Measurements from ENCODE around the gene MYO7B. TPM values are rescaled to one million over a fixed set of nuclear protein-coding genes. Genes with fewer than 3 reads are reported as not detected.

MYO7B gene
- total RNA-seq, 1 donor = under 0.01 TPM

DNA sequence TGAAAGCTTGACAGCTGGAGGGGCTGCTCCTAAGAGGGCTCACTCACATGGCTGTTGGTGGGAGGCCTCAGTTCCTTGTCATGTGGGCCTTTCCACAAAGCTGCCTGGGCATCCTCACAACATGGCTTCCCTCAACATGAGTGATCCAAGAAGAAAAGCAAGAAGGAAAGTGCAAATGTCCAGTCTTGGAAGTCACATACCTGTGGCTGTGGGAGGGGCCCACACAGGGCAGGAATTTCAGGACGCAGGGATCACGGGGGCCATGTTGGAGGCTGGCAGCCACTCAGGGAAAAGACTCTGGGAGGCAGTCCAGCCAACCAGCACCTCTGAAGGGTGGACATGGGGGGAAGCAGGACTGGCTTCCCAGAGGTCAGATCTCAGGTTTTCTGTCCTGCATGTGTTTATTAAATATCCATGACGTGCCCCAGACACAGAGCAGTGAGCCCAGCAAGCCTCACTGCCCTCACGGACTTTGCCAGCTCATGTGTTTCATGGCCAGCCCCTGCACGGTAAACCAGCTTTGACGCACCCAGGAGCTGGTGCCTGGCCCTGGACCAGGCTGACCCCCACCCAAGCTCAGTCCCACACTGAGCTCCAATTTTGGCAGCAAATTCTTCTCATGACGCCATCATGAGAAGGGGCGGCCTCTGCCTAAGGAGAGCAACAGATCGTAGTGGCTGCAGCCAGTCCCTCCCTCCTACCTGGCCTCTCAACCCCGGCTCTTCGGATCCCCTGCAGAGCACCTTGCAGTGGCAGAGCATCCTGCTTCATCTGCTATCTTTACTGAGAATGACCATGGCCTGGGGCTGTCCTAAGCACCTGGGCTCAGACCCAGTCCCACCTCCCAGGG, 75.8 kb downstream of the MYO7B start:
- Histone ChIP-seq H3K36me3 (ENCODE audit: insufficient read depth, low read length) (no peaks in the 10 kb centered on the region), H3K4me3 (ENCODE audit: insufficient read depth, low read length) (no peak overlapping the region), H3K79me2 (ENCODE audit: insufficient read depth, low read length) (no peaks in the 10 kb centered on the region), H4K20me1 (ENCODE audit: insufficient read depth, low read length) (no peaks in the 10 kb centered on the region), H3K4me1 (ENCODE audit: insufficient read depth, low read length) (peaks cover 6% of the 10 kb centered on the region), H3K27me3 (ENCODE audit: insufficient read depth, low read length) (no peaks in the 10 kb centered on the region), H3K4me2 (ENCODE audit: insufficient read depth, low read length) (no peak overlapping the region), H2AFZ (ENCODE audit: low read length) (no peak overlapping the region), H3K9me3 (ENCODE audit: low read depth, low read length) (no peaks in the 10 kb centered on the region), H3K27ac (ENCODE audit: low read depth, low read length) (no peak overlapping the region)
- no peak for DNase-seq (ENCODE audit: insufficient read length, low spot score, missing footprints)
- TF ChIP-seq, protein P1, sequence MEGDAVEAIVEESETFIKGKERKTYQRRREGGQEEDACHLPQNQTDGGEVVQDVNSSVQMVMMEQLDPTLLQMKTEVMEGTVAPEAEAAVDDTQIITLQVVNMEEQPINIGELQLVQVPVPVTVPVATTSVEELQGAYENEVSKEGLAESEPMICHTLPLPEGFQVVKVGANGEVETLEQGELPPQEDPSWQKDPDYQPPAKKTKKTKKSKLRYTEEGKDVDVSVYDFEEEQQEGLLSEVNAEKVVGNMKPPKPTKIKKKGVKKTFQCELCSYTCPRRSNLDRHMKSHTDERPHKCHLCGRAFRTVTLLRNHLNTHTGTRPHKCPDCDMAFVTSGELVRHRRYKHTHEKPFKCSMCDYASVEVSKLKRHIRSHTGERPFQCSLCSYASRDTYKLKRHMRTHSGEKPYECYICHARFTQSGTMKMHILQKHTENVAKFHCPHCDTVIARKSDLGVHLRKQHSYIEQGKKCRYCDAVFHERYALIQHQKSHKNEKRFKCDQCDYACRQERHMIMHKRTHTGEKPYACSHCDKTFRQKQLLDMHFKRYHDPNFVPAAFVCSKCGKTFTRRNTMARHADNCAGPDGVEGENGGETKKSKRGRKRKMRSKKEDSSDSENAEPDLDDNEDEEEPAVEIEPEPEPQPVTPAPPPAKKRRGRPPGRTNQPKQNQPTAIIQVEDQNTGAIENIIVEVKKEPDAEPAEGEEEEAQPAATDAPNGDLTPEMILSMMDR (IDR thresholded peaks at IDR 0.05; ENCODE audit: extremely low read depth, low read depth, low read length) = no peak

DNA sequence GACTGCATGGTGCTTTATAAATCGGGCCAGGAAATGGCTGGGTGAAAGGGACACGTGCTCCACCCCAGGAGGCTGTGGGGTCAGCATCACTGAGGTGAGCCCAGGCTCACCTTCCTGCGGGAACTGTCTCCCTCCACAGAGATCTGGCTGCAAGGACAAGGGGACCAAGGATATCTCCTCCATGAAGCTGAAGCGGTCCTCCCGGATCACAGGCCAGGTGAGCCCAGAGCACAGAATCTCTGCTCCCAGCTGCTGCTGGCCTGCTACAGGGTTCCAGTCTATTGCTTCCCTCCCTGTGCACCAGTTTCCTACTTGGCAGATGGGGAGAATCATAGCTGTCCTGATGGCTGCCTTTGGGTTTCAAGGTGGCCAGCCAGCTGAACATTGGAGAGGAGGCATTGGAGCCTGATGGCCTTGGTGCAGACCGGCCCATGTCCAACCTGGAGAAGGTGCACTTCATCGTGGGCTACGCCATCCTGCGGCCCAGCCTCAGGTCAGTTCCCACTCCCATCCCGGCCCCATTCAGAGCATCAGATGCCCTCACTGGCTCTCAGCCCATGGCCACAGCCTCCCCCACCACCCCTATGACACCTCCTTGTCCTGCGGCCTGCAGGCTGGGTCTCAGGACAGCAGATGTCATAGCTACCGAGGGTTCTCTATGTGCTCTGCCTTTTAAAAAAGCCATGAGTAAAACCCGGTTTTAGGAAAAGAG, 76.8 kb downstream of the MYO7B start:
- H3K36me3 ChIP-seq (ENCODE audit: insufficient read depth, low read length) = no peaks in the 10 kb centered on the region
- H4K20me1 ChIP-seq (ENCODE audit: insufficient read depth, low read length) = no peaks in the 10 kb centered on the region
- no peak overlapping the region for H2AFZ ChIP-seq (ENCODE audit: low read length)
- H3K79me2 ChIP-seq (ENCODE audit: insufficient read depth, low read length) = no peaks in the 10 kb centered on the region
- no peak overlapping the region for H3K4me2 ChIP-seq (ENCODE audit: insufficient read depth, low read length)
- peak; percentile 58 for DNase-seq (ENCODE audit: insufficient read length, low spot score, missing footprints)
- H3K4me1 ChIP-seq (ENCODE audit: insufficient read depth, low read length) = peaks cover 6% of the 10 kb centered on the region
- no peaks in the 10 kb centered on the region for H3K9me3 ChIP-seq (ENCODE audit: low read depth, low read length)
- TF ChIP-seq, protein P1 (IDR thresholded peaks at IDR 0.05; ENCODE audit: extremely low read depth, low read depth, low read length) = no peak
- H3K27ac ChIP-seq (ENCODE audit: low read depth, low read length) = no peak overlapping the region
- H3K4me3 ChIP-seq (ENCODE audit: insufficient read depth, low read length) = no peak overlapping the region
- H3K27me3 ChIP-seq (ENCODE audit: insufficient read depth, low read length) = no peaks in the 10 kb centered on the region

DNA sequence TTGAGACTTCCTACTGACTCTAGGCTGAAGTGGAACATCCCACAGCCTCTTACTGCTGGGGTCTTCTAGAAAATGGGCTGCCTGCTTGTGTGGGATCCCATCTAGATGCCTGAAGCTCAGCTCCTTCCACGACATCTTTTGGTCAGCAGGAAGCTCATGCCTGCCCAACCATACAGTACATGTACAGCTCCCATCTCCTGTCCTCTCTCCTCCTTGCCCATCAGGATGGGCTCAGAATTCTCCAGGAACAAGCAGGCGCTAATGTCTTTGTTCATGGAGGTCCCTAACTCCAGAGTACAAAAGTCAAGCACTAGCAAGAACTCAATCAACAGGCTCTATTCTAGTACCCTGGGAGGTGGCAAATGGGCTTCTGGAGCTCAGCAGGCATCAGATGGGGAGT, 78.8 kb downstream of the MYO7B start:
- Histone ChIP-seq H3K36me3 (ENCODE audit: insufficient read depth, low read length) (no peaks in the 10 kb centered on the region), H3K4me3 (ENCODE audit: insufficient read depth, low read length) (no peak overlapping the region), H3K79me2 (ENCODE audit: insufficient read depth, low read length) (no peaks in the 10 kb centered on the region), H3K27ac (ENCODE audit: low read depth, low read length) (no peak overlapping the region), H3K4me2 (ENCODE audit: insufficient read depth, low read length) (no peak overlapping the region), H4K20me1 (ENCODE audit: insufficient read depth, low read length) (no peaks in the 10 kb centered on the region), H3K9me3 (ENCODE audit: low read depth, low read length) (no peaks in the 10 kb centered on the region), H2AFZ (ENCODE audit: low read length) (no peak overlapping the region), H3K4me1 (ENCODE audit: insufficient read depth, low read length) (peaks cover 6% of the 10 kb centered on the region), H3K27me3 (ENCODE audit: insufficient read depth, low read length) (no peaks in the 10 kb centered on the region)
- peak; percentile 69 for DNase-seq (ENCODE audit: insufficient read length, low spot score, missing footprints)
- TF ChIP-seq, protein P1 (IDR thresholded peaks at IDR 0.05; ENCODE audit: extremely low read depth, low read depth, low read length) = no peak

DNA sequence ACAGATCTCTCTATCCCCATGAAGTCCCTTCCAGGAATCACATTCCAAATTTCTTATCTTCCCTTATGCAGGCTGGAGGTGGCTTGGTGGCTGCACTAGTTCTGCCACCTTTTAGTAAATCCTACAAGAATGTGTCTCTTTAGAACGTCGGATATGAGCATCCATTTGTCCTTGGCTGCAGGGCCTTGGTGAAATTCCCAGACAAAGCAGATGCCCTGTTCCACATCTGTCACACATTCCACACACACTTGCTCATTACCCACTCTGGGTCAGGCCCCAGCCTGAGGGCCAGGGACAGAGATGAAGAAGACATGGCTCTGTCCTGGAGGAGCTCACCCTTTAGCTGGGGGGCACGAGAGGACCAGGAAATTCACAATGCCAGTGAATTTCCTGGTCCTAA, 79.2 kb downstream of the MYO7B start:
- DNase-seq (ENCODE audit: insufficient read length, low spot score, missing footprints) = peak; percentile 87
- no peaks in the 10 kb centered on the region for H3K27me3 ChIP-seq (ENCODE audit: insufficient read depth, low read length)
- H3K79me2 ChIP-seq (ENCODE audit: insufficient read depth, low read length) = no peaks in the 10 kb centered on the region
- H3K9me3 ChIP-seq (ENCODE audit: low read depth, low read length) = no peaks in the 10 kb centered on the region
- H4K20me1 ChIP-seq (ENCODE audit: insufficient read depth, low read length) = no peaks in the 10 kb centered on the region
- no peak overlapping the region for H3K27ac ChIP-seq (ENCODE audit: low read depth, low read length)
- no peak overlapping the region for H3K4me3 ChIP-seq (ENCODE audit: insufficient read depth, low read length)
- no peak overlapping the region for H3K4me2 ChIP-seq (ENCODE audit: insufficient read depth, low read length)
- H3K36me3 ChIP-seq (ENCODE audit: insufficient read depth, low read length) = no peaks in the 10 kb centered on the region
- peaks cover 6% of the 10 kb centered on the region for H3K4me1 ChIP-seq (ENCODE audit: insufficient read depth, low read length)
- TF ChIP-seq, protein P1 (IDR thresholded peaks at IDR 0.05; ENCODE audit: extremely low read depth, low read depth, low read length) = no peak
- H2AFZ ChIP-seq (ENCODE audit: low read length) = no peak overlapping the region
